OCI-LY7 (cell line): ENCODE results near the gene XPNPEP2. TPM values are rescaled to one million over a fixed set of nuclear protein-coding genes. Genes with fewer than 3 reads are reported as not detected.

ENCODE experiments used
- BruUV-seq: library from RNA; stranded (reverse); fragments of 400-500 nt; replicated peaks from 2 replicates; lab custom pipeline; 2021; lab: Mats Ljungman, UMichigan
- CTCF ChIA-PET: fragments of 300-600 bp; sonication (Branson Sonifier 250); formaldehyde crosslinking; loops from one replicate; lab custom pipeline; 2022; ENCODE audit warnings: antibody characterized with exemption; ENCODE audit not compliant: unreplicated experiment; lab: Charles Lee
- POLR2A ChIA-PET: fragments of 300-600 bp; sonication (Branson Sonifier 250); formaldehyde crosslinking; loops from one replicate; lab custom pipeline; 2022; ENCODE audit warnings: antibody characterized with exemption; lab: Charles Lee
- DNase-seq: peaks from one replicate; pipeline ENCODE4 v3.0.0-alpha.2; 2015; ENCODE audit warnings: low spot score
- H2AFZ ChIP-seq: fragments of 200-600 bp; sonication (generic), shearing (Covaris generic); 2 replicates; pipeline ENCODE4 v1.6.1; 2014; ENCODE audit warnings: mild to moderate bottlenecking, antibody characterized with exemption, low read length, moderate library complexity
- H3K27ac ChIP-seq: fragments of 200-600 bp; sonication (generic); 2 replicates; pipeline ENCODE4 v1.5.1; 2014; ENCODE audit warnings: mixed run types, low read depth, mild to moderate bottlenecking, moderate library complexity, low read length, inconsistent platforms; ENCODE audit not compliant: poor library complexity, severe bottlenecking
- H3K36me3 ChIP-seq: fragments of 200-600 bp; sonication (generic); 2 replicates; pipeline ENCODE4 v1.6.1; 2014; ENCODE audit warnings: mild to moderate bottlenecking, antibody characterized with exemption, low read length, moderate library complexity, mixed read lengths; ENCODE audit not compliant: insufficient read depth
- H3K4me1 ChIP-seq: fragments of 200-600 bp; sonication (generic); 2 replicates; pipeline ENCODE4 v1.5.1; 2014; ENCODE audit warnings: mild to moderate bottlenecking, low read length; ENCODE audit not compliant: insufficient read depth, poor library complexity, severe bottlenecking
- H3K4me2 ChIP-seq: fragments of 200-600 bp; sonication (generic); 2 replicates; pipeline ENCODE4 v1.6.1; 2014; ENCODE audit warnings: mild to moderate bottlenecking, low read length
- H3K4me3 ChIP-seq: fragments of 200-600 bp; sonication (generic); 2 replicates; pipeline ENCODE4 v1.5.1; 2014; ENCODE audit warnings: mild to moderate bottlenecking, low read depth, low read length; ENCODE audit not compliant: poor library complexity, severe bottlenecking
- H3K79me2 ChIP-seq: fragments of 200-600 bp; sonication (generic); 2 replicates; pipeline ENCODE4 v1.6.1; 2016; ENCODE audit warnings: low read depth, mild to moderate bottlenecking, low read length, moderate library complexity, mixed read lengths; ENCODE audit not compliant: insufficient read depth
- H3K9me2 ChIP-seq: fragments of 200-600 bp; sonication (generic); 2 replicates; pipeline ENCODE4 v1.6.1; 2016; ENCODE audit warnings: mild to moderate bottlenecking, low read length, mixed read lengths; ENCODE audit not compliant: insufficient read depth
- H3K9me3 ChIP-seq: fragments of 200-600 bp; sonication (generic); 2 replicates; pipeline ENCODE4 v1.6.1; 2014; ENCODE audit warnings: mild to moderate bottlenecking, mixed run types, low read length, mixed read lengths
- H4K20me1 ChIP-seq: fragments of 200-600 bp; sonication (generic); 2 replicates; pipeline ENCODE4 v1.6.1; 2014; ENCODE audit warnings: mild to moderate bottlenecking, antibody characterized with exemption, low read length, moderate library complexity, mixed read lengths; ENCODE audit not compliant: insufficient read depth
- EZH2phosphoT487 ChIP-seq: fragments of 200-600 bp; sonication (generic); IDR thresholded peaks from 2 replicates; pipeline ENCODE4 v1.6.1; 2018; ENCODE audit warnings: low read depth, borderline replicate concordance, mild to moderate bottlenecking, mixed run types, antibody characterized with exemption, low read length, moderate library complexity, mixed read lengths
- intact Hi-C: fragments of 100-400 bp; cut with micrococcal nuclease; formaldehyde crosslinking; loops from one replicate; pipeline ENCODE4 v1.10.0; 2022; ENCODE audit not compliant: unreplicated experiment
- total RNA-seq, 2 experiments: library from RNA; depleted of rRNA in 1 of 2; stranded (reverse); fragments of >200 nt in 1 of 2; shearing (Covaris generic) in 1 of 2; gene quantifications; 2 replicates each; pipeline ENCODE4 v1.2.3, GENCODE V29; 2014 to 2022
- TF ChIP-seq, protein P1 (sequence below): fragments of 200-600 bp; sonication (generic); conservative IDR thresholded peaks from 2 replicates; pipeline ENCODE4 v1.5.1; 2014; ENCODE audit warnings: mild to moderate bottlenecking, antibody characterized with exemption, low read length, moderate library complexity, mixed read lengths

The XPNPEP2 gene
- total RNA-seq, 2 experiments from 2014 or later = not detected

DNA sequence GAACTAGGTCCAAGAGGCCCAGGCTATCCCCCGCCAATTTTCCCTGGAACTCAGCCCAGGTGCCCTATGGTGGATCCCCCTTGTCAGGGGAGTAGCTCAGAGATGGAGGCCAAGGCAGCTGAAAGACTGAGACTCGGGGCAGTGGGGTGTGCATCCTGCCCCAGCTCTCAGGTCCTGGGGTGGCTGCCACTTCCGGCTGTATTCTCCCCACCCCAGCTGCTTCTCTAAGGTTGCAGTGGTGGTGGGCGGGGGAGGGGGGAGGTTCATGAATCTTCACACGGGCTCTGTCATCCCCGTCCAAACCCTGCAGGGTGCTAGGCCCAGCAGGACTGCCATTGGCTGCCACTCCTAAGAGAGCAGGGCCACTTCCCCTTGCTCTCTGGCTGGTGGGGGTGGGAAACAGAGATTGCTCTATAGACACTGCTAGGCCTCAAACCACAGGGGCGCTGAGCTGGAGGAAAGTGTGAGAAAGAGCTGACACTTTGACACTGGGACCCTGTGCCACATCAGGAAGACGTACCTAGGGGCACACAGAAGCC, 42.4 kb downstream of the XPNPEP2 start:
- Histone ChIP-seq H3K4me1 (peaks cover 68% of the 10 kb centered on the region), H3K4me2 (peak overlapping the region; percentile 100), H3K27ac (peak overlapping the region; percentile 99), H2AFZ (no peak overlapping the region), H4K20me1 (peaks cover 21% of the 10 kb centered on the region), H3K9me3 (no peaks in the 10 kb centered on the region), H3K9me2 (no peaks in the 10 kb centered on the region), H3K36me3 (peaks cover 59% of the 10 kb centered on the region), H3K79me2 (peaks cover 76% of the 10 kb centered on the region), H3K4me3 (peak overlapping the region; percentile 99)
- ChIA-PET POLR2A (interaction anchor here (0.6 to 6.9 kb wide), 8 partner anchors 11 to 303 kb away, joined by 3 to 126 read pairs (median 4); no protein-coding TSS in a partner anchor), CTCF (interaction anchor here (0.6 to 1.4 kb wide), 5 partner anchors 9 to 358 kb away, joined by 3 to 9 read pairs (median 4); no protein-coding TSS in a partner anchor)
- DNase-seq = peak; percentile 92
- intact Hi-C loops = loop anchor here (10.0 kb wide), 1 partner anchor 394 kb away; the partner anchor contains the start of gene RAB33A
- TF ChIP-seq, protein P1, sequence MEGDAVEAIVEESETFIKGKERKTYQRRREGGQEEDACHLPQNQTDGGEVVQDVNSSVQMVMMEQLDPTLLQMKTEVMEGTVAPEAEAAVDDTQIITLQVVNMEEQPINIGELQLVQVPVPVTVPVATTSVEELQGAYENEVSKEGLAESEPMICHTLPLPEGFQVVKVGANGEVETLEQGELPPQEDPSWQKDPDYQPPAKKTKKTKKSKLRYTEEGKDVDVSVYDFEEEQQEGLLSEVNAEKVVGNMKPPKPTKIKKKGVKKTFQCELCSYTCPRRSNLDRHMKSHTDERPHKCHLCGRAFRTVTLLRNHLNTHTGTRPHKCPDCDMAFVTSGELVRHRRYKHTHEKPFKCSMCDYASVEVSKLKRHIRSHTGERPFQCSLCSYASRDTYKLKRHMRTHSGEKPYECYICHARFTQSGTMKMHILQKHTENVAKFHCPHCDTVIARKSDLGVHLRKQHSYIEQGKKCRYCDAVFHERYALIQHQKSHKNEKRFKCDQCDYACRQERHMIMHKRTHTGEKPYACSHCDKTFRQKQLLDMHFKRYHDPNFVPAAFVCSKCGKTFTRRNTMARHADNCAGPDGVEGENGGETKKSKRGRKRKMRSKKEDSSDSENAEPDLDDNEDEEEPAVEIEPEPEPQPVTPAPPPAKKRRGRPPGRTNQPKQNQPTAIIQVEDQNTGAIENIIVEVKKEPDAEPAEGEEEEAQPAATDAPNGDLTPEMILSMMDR = no peak
- TF ChIP-seq EZH2phosphoT487 = no peak
- no TSS peak for BruUV-seq

GRCh38 chrX:129781680-129782495, 43.1 kb downstream of the XPNPEP2 start:
- peaks cover 60% of the 10 kb centered on the region for H3K36me3 ChIP-seq
- peak overlapping the region; percentile 99 for H3K4me3 ChIP-seq
- H3K27ac ChIP-seq = peak overlapping the region; percentile 99
- TF ChIP-seq, protein P1 = no peak
- TF ChIP-seq EZH2phosphoT487 = no peak
- H3K79me2 ChIP-seq = peaks cover 83% of the 10 kb centered on the region
- no peaks in the 10 kb centered on the region for H3K9me3 ChIP-seq
- peaks cover 68% of the 10 kb centered on the region for H3K4me1 ChIP-seq
- H4K20me1 ChIP-seq = peaks cover 21% of the 10 kb centered on the region
- intact Hi-C loops = loop anchor here (2.0 to 10.0 kb wide), 2 partner anchors 23 to 393 kb away; partner anchors contain the start of gene RAB33A
- H3K4me2 ChIP-seq = peak overlapping the region; percentile 100
- ChIA-PET POLR2A (interaction anchor here (0.6 to 6.9 kb wide), 8 partner anchors 12 to 304 kb away, joined by 3 to 126 read pairs (median 4); no protein-coding TSS in a partner anchor), CTCF (interaction anchor here (0.7 to 2.1 kb wide), 5 partner anchors 9 to 177 kb away, joined by 3 to 9 read pairs (median 4); no protein-coding TSS in a partner anchor)
- no peaks in the 10 kb centered on the region for H3K9me2 ChIP-seq
- H2AFZ ChIP-seq = no peak overlapping the region
- DNase-seq = no peak
- no TSS peak for BruUV-seq
